ENCODE results near the gene CRYGD.

CRYGD gene

DNA sequence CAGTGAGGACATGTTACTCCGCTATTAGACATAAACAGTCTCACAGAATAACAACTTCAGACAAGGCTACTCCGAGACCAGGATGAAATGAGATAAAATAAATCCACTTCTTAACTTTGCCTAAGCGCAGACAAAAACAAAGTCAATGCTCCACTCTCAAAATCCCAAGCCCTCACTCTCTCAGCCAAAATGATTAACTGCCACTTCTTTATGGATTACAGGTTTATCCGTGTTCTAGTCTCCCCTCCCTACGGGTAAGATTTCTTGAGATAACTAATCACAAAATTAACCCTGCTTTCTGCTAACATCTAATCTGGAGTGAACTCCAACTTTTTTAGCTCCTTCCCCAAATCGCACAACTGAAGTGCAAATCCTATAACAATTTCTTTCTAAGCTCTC, 6.4 kb upstream of the CRYGD start:
- TF ChIP-seq, protein P1, sequence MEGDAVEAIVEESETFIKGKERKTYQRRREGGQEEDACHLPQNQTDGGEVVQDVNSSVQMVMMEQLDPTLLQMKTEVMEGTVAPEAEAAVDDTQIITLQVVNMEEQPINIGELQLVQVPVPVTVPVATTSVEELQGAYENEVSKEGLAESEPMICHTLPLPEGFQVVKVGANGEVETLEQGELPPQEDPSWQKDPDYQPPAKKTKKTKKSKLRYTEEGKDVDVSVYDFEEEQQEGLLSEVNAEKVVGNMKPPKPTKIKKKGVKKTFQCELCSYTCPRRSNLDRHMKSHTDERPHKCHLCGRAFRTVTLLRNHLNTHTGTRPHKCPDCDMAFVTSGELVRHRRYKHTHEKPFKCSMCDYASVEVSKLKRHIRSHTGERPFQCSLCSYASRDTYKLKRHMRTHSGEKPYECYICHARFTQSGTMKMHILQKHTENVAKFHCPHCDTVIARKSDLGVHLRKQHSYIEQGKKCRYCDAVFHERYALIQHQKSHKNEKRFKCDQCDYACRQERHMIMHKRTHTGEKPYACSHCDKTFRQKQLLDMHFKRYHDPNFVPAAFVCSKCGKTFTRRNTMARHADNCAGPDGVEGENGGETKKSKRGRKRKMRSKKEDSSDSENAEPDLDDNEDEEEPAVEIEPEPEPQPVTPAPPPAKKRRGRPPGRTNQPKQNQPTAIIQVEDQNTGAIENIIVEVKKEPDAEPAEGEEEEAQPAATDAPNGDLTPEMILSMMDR (IDR thresholded peaks at IDR 0.05; ENCODE audit: extremely low read depth, insufficient read depth, missing control alignments), result no peak
- no peak for DNase-seq (ENCODE audit: low spot score)
- in situ Hi-C loops (cut with MboI; ENCODE audit: low pct_unique_long_range_greater_than_20kb, low sequenced_read_pairs, unreplicated experiment), result no loop called here

DNA sequence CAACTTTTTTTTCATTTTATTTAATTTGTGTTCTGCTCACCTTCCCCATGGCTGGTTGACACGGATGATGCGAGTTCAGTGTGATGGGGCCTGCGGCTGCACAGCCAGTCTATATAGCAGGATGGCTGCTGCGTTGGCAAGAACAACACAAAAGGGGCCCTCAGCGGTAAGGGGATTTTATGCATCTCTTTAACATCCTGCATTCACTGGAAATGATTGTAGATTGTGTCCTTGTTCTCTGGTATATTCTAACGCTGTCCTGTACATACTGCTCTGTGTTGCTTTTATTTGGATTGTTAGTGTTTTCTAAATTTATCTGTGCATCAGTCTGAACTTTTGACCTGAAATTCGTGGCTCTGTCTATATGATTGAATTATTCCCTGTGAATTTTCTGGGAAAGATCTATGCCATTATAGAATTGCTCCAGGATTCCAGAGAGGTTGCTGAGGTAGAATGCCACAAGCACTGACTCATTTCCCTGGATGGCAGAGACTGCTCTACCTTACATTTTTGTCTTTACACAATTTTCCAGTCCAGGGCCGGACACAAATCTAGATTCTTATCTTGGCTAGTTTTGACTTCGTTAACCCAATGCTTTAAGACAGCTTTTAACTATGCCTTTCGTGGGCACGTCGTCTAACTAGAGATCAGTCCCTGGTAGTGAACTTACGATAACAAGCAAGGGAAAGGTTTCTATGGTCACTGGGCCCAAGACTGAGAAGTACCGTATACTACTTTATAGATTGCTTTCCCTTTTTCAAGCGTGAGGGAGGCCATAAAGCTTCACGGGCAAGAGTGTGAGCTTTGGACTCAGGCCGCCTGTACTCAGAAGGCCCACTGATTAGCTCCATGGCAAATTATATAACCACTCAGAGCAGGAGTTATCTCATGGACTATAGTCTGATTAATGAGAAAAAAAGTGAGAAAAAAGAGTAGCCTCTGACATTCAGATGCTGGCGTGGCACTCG, 5.7 kb upstream of the CRYGD start, which contains the start of gene CRYGC:
CRYGC (minus strand) TSS at position 85 of the 968 bp plus-strand sequence; CDS start at position 49, 36 bp downstream.
- TF ChIP-seq, protein P1 (IDR thresholded peaks at IDR 0.05; ENCODE audit: extremely low read depth, insufficient read depth, missing control alignments), result no peak
- no peak for DNase-seq (ENCODE audit: low spot score)
- in situ Hi-C loops (cut with MboI; ENCODE audit: low pct_unique_long_range_greater_than_20kb, low sequenced_read_pairs, unreplicated experiment), result no loop called here

DNA sequence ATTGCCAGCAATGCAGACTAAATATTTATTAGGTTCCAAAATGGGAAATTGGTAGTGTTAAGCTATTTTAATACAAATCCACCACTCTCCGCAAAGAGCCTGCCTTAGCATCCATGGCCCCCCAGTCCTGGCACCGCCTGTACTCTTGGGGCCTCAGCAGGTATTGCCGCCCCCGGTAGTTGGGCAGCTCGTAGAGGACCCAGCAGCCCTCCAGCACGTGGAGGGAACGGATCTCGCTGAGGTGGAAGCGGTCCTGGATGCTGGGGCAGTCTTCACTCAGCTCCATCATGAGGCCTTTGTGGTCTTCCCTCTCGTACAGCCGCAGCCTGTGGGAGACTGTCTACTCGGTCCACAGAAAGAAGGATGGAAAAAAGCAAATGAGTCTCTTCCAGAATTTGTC, 3.8 kb upstream of the CRYGD start:
- TF ChIP-seq, protein P1 (IDR thresholded peaks at IDR 0.05; ENCODE audit: extremely low read depth, insufficient read depth, missing control alignments), result no peak
- in situ Hi-C loops (cut with MboI; ENCODE audit: low pct_unique_long_range_greater_than_20kb, low sequenced_read_pairs, unreplicated experiment), result no loop called here
- no peak for DNase-seq (ENCODE audit: low spot score)

DNA sequence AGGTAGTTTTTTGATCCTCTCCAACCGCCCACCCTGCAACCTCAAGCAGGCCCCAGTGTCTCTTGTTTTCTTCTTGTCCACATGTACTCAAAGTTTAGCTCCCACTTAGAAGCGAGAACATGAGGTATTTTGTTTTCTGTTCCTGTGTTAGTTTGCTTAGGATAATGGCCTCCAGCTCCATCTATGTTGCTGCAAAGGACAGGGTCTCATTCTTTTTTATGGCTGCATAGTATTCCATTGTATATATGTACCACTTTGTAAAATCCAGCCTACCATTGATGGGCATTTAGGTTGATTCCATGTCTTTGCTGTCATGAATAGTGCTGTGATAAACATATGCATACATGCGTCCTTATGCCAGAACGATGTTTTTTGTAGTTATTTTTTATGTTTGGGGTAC, 2.8 kb upstream of the CRYGD start:
- in situ Hi-C loops (cut with MboI; ENCODE audit: low pct_unique_long_range_greater_than_20kb, low sequenced_read_pairs, unreplicated experiment), result no loop called here
- no peak for DNase-seq (ENCODE audit: low spot score)
- TF ChIP-seq, protein P1 (IDR thresholded peaks at IDR 0.05; ENCODE audit: extremely low read depth, insufficient read depth, missing control alignments), result no peak

DNA sequence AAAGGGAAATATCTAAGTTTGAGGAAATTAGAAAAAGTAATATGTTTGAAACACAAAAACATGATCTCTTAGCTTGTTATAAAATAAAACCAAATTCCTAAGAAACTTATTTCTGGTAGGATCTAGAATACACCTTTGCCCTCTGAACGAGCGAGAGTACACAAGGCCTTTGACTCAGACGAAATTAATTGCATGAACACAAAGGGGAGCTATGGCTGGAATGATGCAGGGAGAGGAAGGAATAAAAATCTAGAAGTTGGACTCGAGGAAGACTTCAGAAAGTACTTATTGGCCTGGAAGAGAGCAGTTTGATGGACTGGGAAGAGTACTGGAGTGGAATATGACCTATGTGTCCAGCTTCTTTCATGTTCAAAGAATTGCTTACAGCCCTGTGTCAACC, 927 bp upstream of the CRYGD start:
- in situ Hi-C loops (cut with MboI; ENCODE audit: low pct_unique_long_range_greater_than_20kb, low sequenced_read_pairs, unreplicated experiment), result no loop called here
- TF ChIP-seq, protein P1 (IDR thresholded peaks at IDR 0.05; ENCODE audit: extremely low read depth, insufficient read depth, missing control alignments), result no peak
- DNase-seq (ENCODE audit: low spot score), result no peak

DNA sequence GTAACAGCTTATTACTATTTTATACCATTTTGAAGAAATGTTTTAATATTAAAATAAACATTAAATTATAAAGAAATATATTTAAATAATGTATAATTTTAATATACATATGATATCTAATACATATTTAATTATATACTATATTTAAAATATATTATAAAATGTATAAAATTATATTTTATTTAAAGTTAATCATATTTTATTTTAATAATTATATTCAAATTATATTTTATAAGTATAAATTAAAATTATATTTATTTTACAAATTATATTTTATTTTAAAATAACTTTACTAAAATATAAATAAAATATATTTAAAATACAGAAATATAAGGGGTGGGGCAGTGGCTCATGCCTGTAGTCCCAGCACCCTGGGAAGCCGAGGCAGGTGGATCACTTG, 2.1 kb downstream of the CRYGD start:
- no peak for DNase-seq (ENCODE audit: low spot score)
- TF ChIP-seq, protein P1 (IDR thresholded peaks at IDR 0.05; ENCODE audit: extremely low read depth, insufficient read depth, missing control alignments), result no peak

More for the DNA sequence above, 2.1 kb downstream of the CRYGD start:
- in situ Hi-C loops (cut with MboI; ENCODE audit: low pct_unique_long_range_greater_than_20kb, low sequenced_read_pairs, unreplicated experiment), result no loop called here

Data from GM13977 (cell line).